GM19463 (cell line): ENCODE results near the gene SASS6.
"Not testable (repeated sequence)": the region's sequence is repeated elsewhere in the genome, so short reads cannot be mapped to it uniquely, and the experiment has no call there.

Experiments
- ATAC-seq: cut with Tn5 transposase; IDR thresholded peaks from one replicate; pipeline ENCODE4 v1.9.1; 2021; ENCODE audit warnings: mild to moderate bottlenecking, moderate library complexity; ENCODE audit not compliant: unreplicated experiment

The SASS6 gene

GRCh38 chr1:100050139-100050538 lies 82.6 kb downstream of the SASS6 start:
- ATAC-seq = no peak

GRCh38 chr1:100047235-100047708 lies 85.5 kb downstream of the SASS6 start:
- not testable (repeated sequence) for ATAC-seq

- ATAC-seq = no peak
Observed at GRCh38 chr1:100045206-100045605, 87.5 kb downstream of the SASS6 start.

- ATAC-seq = no peak
Observed at GRCh38 chr1:100039591-100039990, 93.1 kb downstream of the SASS6 start.

GRCh38 chr1:100038660-100039287 lies 94.0 kb downstream of the SASS6 start:
- ATAC-seq = peak; percentile 44

GRCh38 chr1:100037927-100038659 lies 94.6 kb downstream of the SASS6 start:
- peak; percentile 88 for ATAC-seq

GRCh38 chr1:100037656-100037926 lies 95.1 kb downstream of the SASS6 start:
- no peak for ATAC-seq

- ATAC-seq = no peak
Observed at GRCh38 chr1:100036718-100037655, 95.7 kb downstream of the SASS6 start.

GRCh38 chr1:100035214-100035613 lies 97.5 kb downstream of the SASS6 start:
- no peak for ATAC-seq

- ATAC-seq = no peak
Observed at GRCh38 chr1:100034470-100034869, 98.3 kb downstream of the SASS6 start.
